SH-SY5Y (cell line): ENCODE measurements around the gene EPS15.

Experiments
- GATA2 ChIP-seq: IDR thresholded peaks from 2 replicates; pipeline ENCODE4 v1.6.1; 2011; ENCODE audit warnings: mild to moderate bottlenecking, low read depth, low read length
- GATA3 ChIP-seq: IDR thresholded peaks from 2 replicates; pipeline ENCODE4 v1.6.1; 2011; ENCODE audit warnings: low read depth, mild to moderate bottlenecking, low read length, moderate library complexity

DNA sequence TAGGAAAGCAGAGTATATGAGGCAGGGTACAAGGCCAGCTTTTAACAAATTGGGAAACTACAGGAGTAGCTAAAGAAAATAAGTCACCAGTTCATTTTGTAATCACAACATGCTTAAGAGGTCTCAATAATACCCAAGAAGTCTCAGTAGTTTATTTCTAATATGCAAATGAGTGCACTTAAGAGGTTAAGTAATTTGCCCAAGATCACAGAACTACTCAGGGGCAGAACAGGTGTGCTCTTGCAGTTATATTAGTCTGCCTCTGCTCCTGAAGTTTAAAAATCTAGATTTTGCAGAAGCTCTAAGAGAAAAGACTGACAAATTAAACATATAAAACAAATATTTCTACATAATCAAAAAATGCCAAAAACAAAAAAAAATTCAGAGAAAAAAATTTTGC is 6.9 kb downstream of the EPS15 start:
- TF ChIP-seq GATA2 (no peak), GATA3 (no peak)
